HepG2 (cell line): ENCODE data around the gene ST14. TPM values are rescaled to one million over a fixed set of nuclear protein-coding genes. Genes with fewer than 3 reads are reported as not detected.

Experiments used
- BHLHE40 ChIP-seq: IDR thresholded peaks from 2 replicates; pipeline ENCODE4 v1.6.1; 2011; ENCODE audit warnings: low read length, improper control_type of control experiment
- CCDC6 ChIP-seq: sonication (generic); formaldehyde crosslinking; IDR thresholded peaks from 2 replicates; pipeline ENCODE4 v1.8.1; 2022; ENCODE audit warnings: mild to moderate bottlenecking, missing genetic modification reagents, moderate library complexity
- FOXA3 ChIP-seq: IDR thresholded peaks from 2 replicates; pipeline ENCODE4 v1.6.1; 2016; ENCODE audit warnings: missing genetic modification reagents, missing compliant biosample characterization
- FOXC1 ChIP-seq: sonication (generic); formaldehyde crosslinking; IDR thresholded peaks from 2 replicates; pipeline ENCODE4 v1.8.0; 2022; ENCODE audit warnings: mild to moderate bottlenecking, missing genetic modification reagents, borderline replicate concordance
- MAF1 ChIP-seq: sonication (generic); formaldehyde crosslinking; IDR thresholded peaks from 2 replicates; pipeline ENCODE4 v1.5.0; 2020; ENCODE audit warnings: missing genetic modification reagents, borderline replicate concordance
- MBNL3 ChIP-seq: fragments of 250-450 bp; sonication (Bioruptor Pico); conservative IDR thresholded peaks from 2 replicates; pipeline ENCODE4 v1.8.0; 2022; ENCODE audit warnings: mild to moderate bottlenecking, inconsistent platforms
- ZFP41 ChIP-seq: sonication (generic); formaldehyde crosslinking; IDR thresholded peaks from 2 replicates; pipeline ENCODE4 v1.4.0; 2020; ENCODE audit warnings: mild to moderate bottlenecking, missing genetic modification reagents, borderline replicate concordance
- ZNF10 ChIP-seq: sonication (generic); formaldehyde crosslinking; IDR thresholded peaks from 2 replicates; pipeline ENCODE4 v1.4.0; 2020; ENCODE audit warnings: mild to moderate bottlenecking, low read depth, missing genetic modification reagents, borderline replicate concordance
- ZNF136 ChIP-seq: sonication (generic); formaldehyde crosslinking; IDR thresholded peaks from 2 replicates; pipeline ENCODE4 v1.8.1; 2022; ENCODE audit warnings: low read depth, mild to moderate bottlenecking, moderate library complexity, missing genetic modification reagents
- ZNF207 ChIP-seq: fragments of 450-650 bp; IDR thresholded peaks from 2 replicates; pipeline ENCODE4 v1.6.1; 2016; ENCODE audit warnings: antibody characterized with exemption, borderline replicate concordance
- ZNF484 ChIP-seq: sonication (generic); formaldehyde crosslinking; IDR thresholded peaks from 2 replicates; pipeline ENCODE4 v1.5.1; 2020; ENCODE audit warnings: mild to moderate bottlenecking, low read depth, missing genetic modification reagents, borderline replicate concordance
- ZNF670 ChIP-seq: sonication (generic); formaldehyde crosslinking; IDR thresholded peaks from 2 replicates; pipeline ENCODE4 v1.8.0; 2022; ENCODE audit warnings: mild to moderate bottlenecking, missing genetic modification reagents, borderline replicate concordance
- polyA plus RNA-seq, 8 experiments: library from polyadenylated mRNA; depleted of rRNA in 3 of 8; stranded (reverse) in 7 of 8; unstranded in 1 of 8; fragments of >200 nt; fragmentation: Illumina TruSeq in 4 of 8; extraction: Trizol in 4 of 8; gene quantifications; 2 replicates each; pipeline versions ENCODE4 v1.2.1 to v1.2.3, GENCODE V29; 2011 to 2016; ENCODE audit warnings: low read depth in 4 of 8, missing spikeins in 1 of 8, mixed read lengths in 1 of 8; ENCODE audit not compliant: insufficient read depth in 1 of 8
- total RNA-seq, 5 experiments: library from RNA; depleted of rRNA; stranded (reverse); fragments of >200 nt; fragmentation: Illumina TruSeq; extraction: Trizol; gene quantifications; 2 replicates each; pipeline ENCODE4 v1.2.3, GENCODE V29; 2016; ENCODE audit warnings: low read depth in 1 of 5
- TF ChIP-seq, protein P1 (sequence below): sonication (generic); formaldehyde crosslinking; IDR thresholded peaks from 2 replicates; pipeline ENCODE4 v1.4.0; 2020; ENCODE audit warnings: low read depth, missing genetic modification reagents
- TF ChIP-seq, protein P2 (sequence below): sonication (generic); formaldehyde crosslinking; IDR thresholded peaks from 2 replicates; pipeline ENCODE4 v1.4.0; 2020; ENCODE audit warnings: missing genetic modification reagents, borderline replicate concordance
- TF ChIP-seq, protein P3 (sequence below): IDR thresholded peaks from 2 replicates; pipeline ENCODE4 v1.6.1; 2016; ENCODE audit warnings: low read depth, borderline replicate concordance
- TF ChIP-seq, protein P4 (sequence below): sonication (generic); formaldehyde crosslinking; IDR thresholded peaks from 2 replicates; pipeline ENCODE4 v1.5.1; 2020; ENCODE audit warnings: missing genetic modification reagents, mild to moderate bottlenecking, borderline replicate concordance

Gene ST14
- total and polyA plus RNA-seq, 2 of the 13 experiments (the other 11 are each of a cell fraction or from before 2014, with no cell fraction given): 0.88 to 1.4 TPM

DNA sequence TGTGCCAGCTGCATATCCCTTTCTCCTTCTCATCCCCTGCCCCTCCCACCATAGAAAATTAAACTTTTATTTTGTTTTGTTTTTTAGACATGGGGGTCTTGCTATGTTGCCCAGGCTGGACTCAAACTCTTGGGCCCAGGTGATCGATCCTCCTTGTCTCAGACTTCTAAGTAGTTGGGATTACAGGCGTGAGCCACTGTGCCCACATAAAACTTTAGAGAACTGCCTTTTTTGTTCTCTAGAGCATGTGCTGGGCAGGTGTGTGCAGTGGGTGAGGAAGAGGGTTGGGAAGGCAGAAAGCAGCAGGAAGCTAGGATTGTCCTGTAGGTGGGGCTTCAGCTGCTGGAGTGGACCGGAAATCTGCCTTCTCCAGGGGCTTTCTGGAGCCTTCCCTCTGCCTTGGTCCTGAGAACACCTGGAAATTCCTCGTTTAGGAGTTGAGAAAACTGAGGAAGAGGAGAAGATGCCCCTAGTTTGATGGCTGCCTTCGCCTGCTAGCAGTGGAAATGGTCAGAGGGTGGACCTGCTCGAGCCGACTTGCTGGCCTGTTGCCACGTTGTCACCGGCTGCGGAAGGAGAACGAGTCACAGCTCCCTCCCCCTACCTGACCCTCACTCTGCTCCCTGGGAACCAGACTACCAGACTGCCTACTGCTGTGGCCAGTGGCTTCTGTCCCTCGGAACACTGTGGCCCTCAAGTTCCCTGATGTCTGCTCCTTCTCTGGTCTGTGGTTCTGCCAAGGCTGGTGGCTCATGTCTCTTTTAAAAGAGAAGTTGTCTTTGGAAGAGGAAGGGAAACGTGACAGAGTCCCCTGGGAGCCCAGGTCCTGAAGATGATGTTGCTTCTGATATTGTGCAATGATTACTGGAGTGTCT, 4.0 kb downstream of the ST14 start (continued):
- TF ChIP-seq, protein P1, sequence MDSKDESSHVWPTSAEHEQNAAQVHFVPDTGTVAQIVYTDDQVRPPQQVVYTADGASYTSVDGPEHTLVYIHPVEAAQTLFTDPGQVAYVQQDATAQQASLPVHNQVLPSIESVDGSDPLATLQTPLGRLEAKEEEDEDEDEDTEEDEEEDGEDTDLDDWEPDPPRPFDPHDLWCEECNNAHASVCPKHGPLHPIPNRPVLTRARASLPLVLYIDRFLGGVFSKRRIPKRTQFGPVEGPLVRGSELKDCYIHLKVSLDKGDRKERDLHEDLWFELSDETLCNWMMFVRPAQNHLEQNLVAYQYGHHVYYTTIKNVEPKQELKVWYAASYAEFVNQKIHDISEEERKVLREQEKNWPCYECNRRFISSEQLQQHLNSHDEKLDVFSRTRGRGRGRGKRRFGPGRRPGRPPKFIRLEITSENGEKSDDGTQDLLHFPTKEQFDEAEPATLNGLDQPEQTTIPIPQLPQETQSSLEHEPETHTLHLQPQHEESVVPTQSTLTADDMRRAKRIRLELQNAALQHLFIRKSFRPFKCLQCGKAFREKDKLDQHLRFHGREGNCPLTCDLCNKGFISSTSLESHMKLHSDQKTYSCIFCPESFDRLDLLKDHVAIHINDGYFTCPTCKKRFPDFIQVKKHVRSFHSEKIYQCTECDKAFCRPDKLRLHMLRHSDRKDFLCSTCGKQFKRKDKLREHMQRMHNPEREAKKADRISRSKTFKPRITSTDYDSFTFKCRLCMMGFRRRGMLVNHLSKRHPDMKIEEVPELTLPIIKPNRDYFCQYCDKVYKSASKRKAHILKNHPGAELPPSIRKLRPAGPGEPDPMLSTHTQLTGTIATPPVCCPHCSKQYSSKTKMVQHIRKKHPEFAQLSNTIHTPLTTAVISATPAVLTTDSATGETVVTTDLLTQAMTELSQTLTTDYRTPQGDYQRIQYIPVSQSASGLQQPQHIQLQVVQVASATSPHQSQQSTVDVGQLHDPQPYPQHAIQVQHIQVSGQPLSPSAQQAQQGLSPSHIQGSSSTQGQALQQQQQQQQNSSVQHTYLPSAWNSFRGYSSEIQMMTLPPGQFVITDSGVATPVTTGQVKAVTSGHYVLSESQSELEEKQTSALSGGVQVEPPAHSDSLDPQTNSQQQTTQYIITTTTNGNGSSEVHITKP (CRISPR knock-in tag): no peak
- TF ChIP-seq, protein P2, sequence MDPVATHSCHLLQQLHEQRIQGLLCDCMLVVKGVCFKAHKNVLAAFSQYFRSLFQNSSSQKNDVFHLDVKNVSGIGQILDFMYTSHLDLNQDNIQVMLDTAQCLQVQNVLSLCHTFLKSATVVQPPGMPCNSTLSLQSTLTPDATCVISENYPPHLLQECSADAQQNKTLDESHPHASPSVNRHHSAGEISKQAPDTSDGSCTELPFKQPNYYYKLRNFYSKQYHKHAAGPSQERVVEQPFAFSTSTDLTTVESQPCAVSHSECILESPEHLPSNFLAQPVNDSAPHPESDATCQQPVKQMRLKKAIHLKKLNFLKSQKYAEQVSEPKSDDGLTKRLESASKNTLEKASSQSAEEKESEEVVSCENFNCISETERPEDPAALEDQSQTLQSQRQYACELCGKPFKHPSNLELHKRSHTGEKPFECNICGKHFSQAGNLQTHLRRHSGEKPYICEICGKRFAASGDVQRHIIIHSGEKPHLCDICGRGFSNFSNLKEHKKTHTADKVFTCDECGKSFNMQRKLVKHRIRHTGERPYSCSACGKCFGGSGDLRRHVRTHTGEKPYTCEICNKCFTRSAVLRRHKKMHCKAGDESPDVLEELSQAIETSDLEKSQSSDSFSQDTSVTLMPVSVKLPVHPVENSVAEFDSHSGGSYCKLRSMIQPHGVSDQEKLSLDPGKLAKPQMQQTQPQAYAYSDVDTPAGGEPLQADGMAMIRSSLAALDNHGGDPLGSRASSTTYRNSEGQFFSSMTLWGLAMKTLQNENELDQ (CRISPR knock-in tag): no peak
- TF ChIP-seq ZNF207 (no peak), CCDC6 (CRISPR knock-in tag) (0 out of 2 replicates have a peak, but pooled peaks have one; percentile 41), ZNF670 (CRISPR knock-in tag) (no peak), ZNF484 (no peak), ZNF10 (CRISPR knock-in tag) (no peak), FOXC1 (CRISPR knock-in tag) (no peak; the same call in 1 of the 2 replicates), ZNF136 (CRISPR knock-in tag) (no peak; the same call in 1 of the 2 replicates), MBNL3 (CRISPR knock-in tag) (no peak), FOXA3 (CRISPR knock-in tag) (no peak), BHLHE40 (no peak), ZFP41 (CRISPR knock-in tag) (no peak), MAF1 (peak; percentile 41; the same call in 1 of the 2 replicates)
- TF ChIP-seq, protein P3, sequence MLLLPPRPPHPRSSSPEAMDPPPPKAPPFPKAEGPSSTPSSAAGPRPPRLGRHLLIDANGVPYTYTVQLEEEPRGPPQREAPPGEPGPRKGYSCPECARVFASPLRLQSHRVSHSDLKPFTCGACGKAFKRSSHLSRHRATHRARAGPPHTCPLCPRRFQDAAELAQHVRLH (CRISPR knock-in tag): 0 out of 2 replicates have a peak, but pooled peaks have one; percentile 18
- TF ChIP-seq, protein P4, sequence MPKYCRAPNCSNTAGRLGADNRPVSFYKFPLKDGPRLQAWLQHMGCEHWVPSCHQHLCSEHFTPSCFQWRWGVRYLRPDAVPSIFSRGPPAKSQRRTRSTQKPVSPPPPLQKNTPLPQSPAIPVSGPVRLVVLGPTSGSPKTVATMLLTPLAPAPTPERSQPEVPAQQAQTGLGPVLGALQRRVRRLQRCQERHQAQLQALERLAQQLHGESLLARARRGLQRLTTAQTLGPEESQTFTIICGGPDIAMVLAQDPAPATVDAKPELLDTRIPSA (CRISPR knock-in tag): no peak
